GM19372 (cell line): ENCODE measurements around the gene RPS6KA6.
"Not testable (repeated sequence)": the region's sequence is repeated elsewhere in the genome, so short reads cannot be mapped to it uniquely, and the experiment has no call there.

Experiments
- ATAC-seq: cut with Tn5 transposase; IDR thresholded peaks from one replicate; pipeline ENCODE4 v1.9.1; 2021; ENCODE audit warnings: mild to moderate bottlenecking, low read depth, moderate library complexity; ENCODE audit not compliant: unreplicated experiment

RPS6KA6 gene

GRCh38 chrX:84168095-84168494 lies 19.9 kb downstream of the RPS6KA6 start:
- ATAC-seq, result no peak

DNA sequence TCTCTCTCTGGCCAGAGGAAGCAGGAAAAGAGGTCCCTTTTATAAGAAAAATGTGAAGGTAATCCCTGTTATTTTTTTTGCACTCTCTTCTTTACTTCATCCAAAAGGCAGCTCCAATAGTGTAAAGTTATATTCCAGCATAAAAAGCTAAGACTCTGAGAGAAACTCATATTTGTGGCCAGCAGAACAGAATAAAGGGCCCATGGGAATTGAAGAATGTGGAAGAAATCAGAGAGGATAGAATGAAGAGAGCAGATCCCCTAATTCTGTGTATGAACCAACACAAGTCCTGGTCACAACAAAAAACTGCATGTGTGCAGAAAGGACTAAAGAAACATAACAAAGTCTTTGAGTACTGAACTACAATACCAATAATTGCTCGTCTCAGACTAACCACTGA lies 22.3 kb downstream of the RPS6KA6 start:
- ATAC-seq, result no peak

- ATAC-seq, result no peak
Measured at GRCh38 chrX:84162401-84162800, 25.6 kb downstream of the RPS6KA6 start.

GRCh38 chrX:84161641-84162040 lies 26.4 kb downstream of the RPS6KA6 start:
- no peak for ATAC-seq

GRCh38 chrX:84160736-84161135 lies 27.3 kb downstream of the RPS6KA6 start:
- no peak for ATAC-seq

DNA sequence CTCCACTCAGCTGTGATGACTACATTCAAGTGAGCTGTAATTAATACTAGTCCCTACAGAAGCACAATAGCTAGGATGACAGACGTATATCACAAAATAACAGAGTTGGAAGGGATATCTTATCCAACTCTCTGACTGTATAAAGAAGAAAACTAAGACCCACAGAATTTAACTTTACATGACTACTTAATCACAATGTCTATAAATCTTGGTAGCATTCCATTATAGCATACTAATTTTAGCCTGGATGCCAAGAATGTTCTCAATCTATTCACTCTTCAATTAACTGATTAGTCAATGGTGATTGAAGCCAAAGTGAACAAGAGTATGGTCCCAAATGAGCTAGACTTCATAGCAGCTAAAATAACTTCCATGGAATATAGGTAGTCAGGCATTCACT lies 31.2 kb downstream of the RPS6KA6 start:
- ATAC-seq, result no peak

GRCh38 chrX:84155938-84156337 lies 32.1 kb downstream of the RPS6KA6 start:
- no peak for ATAC-seq

DNA sequence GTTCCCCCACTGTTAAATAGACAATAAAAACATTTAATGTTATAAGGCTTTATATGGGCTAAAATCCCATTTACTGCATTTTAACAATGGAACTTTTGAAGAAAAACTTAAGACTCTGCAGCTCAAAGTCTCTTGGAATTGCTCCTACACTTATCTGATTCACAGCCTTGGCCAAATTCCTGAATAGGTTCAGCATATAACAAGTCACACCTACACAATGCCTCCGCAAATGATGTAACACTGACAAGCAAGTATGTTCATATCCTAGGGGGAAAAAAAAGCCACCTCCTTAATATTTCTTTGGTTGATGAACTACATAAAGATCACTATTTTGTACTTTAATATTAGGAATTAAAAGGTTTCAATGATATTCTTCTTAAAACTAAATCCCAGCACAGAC lies 34.5 kb downstream of the RPS6KA6 start:
- no peak for ATAC-seq

- no peak for ATAC-seq
Measured at GRCh38 chrX:84144991-84145390, 43.0 kb downstream of the RPS6KA6 start.

DNA sequence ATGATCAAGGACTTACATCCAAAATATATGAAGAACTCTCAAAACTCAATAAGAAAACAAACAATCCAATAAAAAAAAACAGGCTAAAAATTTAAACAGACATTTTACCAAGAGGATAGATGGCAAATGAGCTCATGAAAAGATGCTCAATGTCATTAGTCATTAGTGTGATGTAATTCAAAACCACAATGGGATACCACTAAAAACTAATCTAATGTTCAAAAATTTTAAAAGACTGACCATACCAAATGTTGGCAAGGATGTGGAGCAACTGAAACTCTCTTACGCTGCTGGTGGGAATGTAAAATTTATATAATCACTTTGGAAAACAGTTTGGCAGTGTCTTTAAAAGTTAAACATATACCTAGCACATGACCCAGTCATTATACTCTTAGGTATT lies 43.7 kb downstream of the RPS6KA6 start:
- no peak for ATAC-seq

- ATAC-seq, result no peak
Measured at GRCh38 chrX:84133023-84133422, 55.0 kb downstream of the RPS6KA6 start.

DNA sequence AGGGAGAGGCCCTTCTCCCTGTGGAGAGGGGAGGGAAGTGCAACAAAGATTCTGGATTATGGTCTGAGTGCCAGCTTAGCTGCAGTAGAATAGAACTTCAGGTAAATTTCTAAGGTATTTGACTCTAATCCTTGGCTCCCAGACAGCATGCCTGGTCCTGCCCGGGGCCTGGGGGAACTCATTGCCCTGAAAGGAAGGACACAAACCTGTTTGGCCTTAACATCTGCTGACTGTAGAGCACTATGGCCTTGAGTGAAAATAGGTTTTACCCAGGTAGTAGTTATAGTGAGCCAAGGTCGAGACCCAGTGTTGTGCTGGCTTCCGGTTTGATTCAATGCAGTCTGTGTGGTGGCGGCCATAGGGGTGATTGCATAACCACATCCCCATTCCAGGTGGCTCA lies 64.4 kb downstream of the RPS6KA6 start:
- ATAC-seq, result no peak

GRCh38 chrX:84118769-84119168 lies 69.2 kb downstream of the RPS6KA6 start:
- no peak for ATAC-seq

DNA sequence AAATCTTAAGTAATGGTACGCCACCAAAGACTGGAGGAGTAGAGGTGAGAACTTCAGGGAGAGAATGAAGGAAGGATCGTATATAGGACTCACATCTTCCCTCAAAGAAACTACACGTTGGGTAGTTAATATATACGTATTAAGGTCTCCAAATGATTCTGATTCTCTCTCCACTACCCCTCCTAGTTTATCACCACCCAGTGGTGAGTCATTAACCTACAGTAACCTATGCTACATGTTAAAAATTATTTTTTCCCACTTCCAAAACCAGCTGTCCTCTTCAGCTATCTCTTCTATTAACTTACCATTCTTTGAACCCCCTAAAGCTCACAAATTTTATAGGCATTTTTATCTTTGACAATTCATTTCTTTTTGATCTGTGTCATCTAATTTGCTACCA lies 69.7 kb downstream of the RPS6KA6 start:
- no peak for ATAC-seq

- ATAC-seq, result no peak
Measured at GRCh38 chrX:84108584-84108983, 79.4 kb downstream of the RPS6KA6 start.

DNA sequence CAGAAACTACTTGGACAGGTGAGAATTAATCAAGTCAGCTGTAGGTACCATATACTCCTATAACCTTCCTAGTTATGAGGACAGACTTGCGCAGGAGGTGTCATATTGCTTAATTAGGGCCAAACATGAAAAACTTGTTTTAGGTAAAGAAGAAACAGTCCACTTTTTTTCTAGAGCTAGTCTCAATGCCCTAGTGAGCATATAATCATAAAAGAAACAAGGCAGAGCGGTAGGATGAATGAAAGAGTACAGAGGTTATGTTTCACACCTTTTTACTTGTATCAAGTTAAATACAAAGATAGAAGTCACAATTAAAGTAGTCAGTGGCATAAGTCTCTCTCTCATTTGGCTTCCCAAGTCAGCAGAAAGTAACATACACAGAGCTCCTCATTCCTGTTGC lies 88.9 kb downstream of the RPS6KA6 start:
- ATAC-seq, result no peak

GRCh38 chrX:84079479-84080197 lies 108.4 kb downstream of the RPS6KA6 start:
- ATAC-seq, result not testable (repeated sequence)

DNA sequence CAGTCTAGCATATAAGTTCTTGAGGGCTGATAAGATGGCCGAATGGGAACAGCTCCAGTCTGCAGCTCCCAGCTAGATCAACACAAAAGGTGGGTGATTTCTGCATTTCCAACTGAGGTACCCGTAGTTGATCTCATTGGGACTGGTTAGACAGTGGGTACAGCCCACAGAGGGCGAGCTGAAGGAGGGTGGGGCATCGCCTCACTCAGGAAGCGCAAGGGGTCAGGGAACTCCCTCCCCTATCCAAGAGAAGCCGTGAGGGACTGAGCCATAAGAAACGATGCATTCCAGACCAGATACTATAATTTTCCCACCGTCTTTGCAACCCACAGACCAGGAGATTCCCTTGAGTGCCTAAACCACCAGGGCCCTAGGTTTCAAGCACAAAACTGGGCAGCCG lies 109.0 kb downstream of the RPS6KA6 start:
- no peak for ATAC-seq

DNA sequence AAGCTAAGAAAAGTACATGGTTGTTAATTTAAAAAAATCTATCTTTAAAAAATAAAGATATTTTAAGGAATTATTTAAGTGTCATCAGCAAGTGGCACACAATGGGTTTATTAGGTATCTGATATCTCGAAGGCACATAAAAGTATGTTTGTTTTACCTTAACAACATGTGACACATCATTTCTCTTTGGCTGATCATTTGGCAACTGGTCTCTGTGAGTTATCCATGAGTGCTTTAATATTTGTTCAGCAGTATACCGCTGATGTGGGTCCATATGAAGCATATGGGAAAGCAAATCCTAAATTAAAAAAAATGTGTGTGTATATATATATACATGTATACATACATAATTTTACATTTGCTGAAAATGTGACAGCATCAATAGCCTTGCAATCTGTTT lies 123.2 kb downstream of the RPS6KA6 start:
- no peak for ATAC-seq

DNA sequence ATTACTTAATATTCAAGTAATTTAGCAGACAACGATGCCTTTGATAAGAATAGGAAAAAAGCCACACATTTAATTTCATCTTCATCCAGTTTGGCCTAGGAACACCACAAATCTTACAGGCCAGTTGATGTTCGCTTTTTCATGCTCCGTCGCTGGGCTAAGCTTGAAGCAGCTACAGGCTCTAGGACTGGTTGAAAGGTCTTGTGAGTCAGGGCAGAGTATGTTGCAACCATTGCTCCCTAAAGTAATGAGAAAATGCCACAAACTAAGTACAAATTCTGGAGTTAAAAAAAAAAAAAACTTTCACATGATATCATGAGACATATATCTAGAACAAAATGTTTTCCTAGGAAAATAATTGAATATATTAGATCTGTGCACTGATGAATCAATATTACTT lies 123.8 kb downstream of the RPS6KA6 start:
- ATAC-seq, result no peak

GRCh38 chrX:84047339-84047738 lies 140.7 kb downstream of the RPS6KA6 start:
- ATAC-seq, result no peak

GRCh38 chrX:84046403-84046984 lies 141.5 kb downstream of the RPS6KA6 start:
- peak; percentile 83 for ATAC-seq
